ENCODE data around the gene ARHGAP45.
A peak's percentile ranks its signal among the peaks of the same experiment; 100 is the strongest.
"Not testable (repeated sequence)": the region's sequence is repeated elsewhere in the genome, so short reads cannot be mapped to it uniquely, and the experiment has no call there.

The ARHGAP45 gene

GRCh38 chr19:1104311-1105007 lies 37.5 kb downstream of the ARHGAP45 start:
- peak; percentile 56 to 63 for DNase-seq (ENCODE audit: low read depth in 2 of 2)

GRCh38 chr19:1105008-1105872 lies 38.3 kb downstream of the ARHGAP45 start:
- no peak for DNase-seq (ENCODE audit: low read depth in 2 of 2)

DNA sequence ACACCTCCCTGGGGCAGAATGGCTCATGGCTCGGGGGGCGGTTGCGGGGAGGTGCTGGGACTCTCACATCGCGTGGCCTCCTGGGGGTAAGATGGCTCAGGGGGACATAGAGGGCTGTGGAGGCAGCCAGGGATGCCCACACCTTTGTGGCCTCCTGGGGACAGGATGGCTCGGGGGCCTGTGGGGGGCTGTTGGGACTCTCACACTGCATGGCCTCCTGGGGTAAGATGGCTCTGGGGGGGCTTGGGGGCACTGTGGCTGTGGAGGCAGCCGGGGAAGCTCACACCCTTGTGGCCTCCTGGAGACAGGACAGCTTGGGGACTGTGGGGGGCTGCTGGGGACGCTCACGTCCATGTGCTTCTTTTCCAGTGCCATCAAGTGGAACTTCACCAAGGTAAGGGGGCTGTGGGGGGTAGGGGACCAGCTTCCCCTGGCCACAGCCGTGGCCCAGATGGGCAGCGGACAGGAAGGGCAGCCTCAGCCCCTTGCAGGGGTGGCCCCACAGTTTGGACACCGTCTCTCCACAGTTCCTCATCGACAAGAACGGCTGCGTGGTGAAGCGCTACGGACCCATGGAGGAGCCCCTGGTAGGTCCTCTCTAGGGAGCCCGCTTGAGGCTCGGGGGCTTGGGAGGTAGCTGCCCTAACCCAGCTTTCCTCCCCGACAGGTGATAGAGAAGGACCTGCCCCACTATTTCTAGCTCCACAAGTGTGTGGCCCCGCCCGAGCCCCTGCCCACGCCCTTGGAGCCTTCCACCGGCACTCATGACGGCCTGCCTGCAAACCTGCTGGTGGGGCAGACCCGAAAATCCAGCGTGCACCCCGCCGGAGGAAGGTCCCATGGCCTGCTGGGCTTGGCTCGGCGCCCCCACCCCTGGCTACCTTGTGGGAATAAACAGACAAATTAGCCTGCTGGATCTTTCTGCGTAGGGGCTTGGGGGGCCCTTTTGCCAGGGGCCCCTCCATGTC lies 39.2 kb downstream of the ARHGAP45 start:
- no peak for DNase-seq (ENCODE audit: low read depth in 2 of 2)

GRCh38 chr19:1106841-1107660 lies 40.1 kb downstream of the ARHGAP45 start:
- DNase-seq (ENCODE audit: low read depth in 2 of 2) = no peak

DNA sequence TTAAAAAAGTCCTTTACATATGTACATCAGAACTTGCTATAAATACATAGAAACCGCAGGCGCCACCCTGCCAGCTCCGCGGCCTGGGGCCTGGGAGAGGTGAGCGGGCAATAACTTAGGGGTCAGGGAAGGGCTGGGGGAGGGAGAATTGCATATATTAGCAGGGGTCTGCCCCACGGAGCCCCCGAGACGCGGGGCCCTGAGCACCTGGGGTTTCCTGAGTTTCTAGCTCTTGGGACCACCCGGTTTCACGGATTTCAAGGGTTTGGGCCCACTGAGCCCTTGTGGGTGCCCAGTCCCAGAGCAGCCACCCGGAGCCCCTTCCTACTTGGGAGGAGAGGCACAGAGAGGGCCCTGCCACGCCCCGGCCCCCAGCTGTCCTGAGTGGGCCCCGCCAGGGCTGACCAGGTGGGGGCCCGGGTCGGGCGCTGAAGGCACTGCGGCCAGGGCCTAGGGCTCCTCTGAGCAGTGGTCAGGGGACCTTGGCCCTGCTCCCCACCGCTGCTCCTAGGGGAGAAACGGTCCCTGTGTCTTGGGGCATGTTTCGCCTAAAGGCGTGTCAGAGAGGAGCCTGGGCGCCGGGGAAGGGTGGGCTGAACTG lies 40.8 kb downstream of the ARHGAP45 start:
- no peak for DNase-seq (ENCODE audit: low read depth in 2 of 2)

GRCh38 chr19:1108291-1109031 lies 41.5 kb downstream of the ARHGAP45 start:
- DNase-seq (ENCODE audit: low read depth in 2 of 2) = no peak

GRCh38 chr19:1109032-1109551 lies 42.1 kb downstream of the ARHGAP45 start:
- DNase-seq (ENCODE audit: low read depth in 2 of 2) = no peak

DNA sequence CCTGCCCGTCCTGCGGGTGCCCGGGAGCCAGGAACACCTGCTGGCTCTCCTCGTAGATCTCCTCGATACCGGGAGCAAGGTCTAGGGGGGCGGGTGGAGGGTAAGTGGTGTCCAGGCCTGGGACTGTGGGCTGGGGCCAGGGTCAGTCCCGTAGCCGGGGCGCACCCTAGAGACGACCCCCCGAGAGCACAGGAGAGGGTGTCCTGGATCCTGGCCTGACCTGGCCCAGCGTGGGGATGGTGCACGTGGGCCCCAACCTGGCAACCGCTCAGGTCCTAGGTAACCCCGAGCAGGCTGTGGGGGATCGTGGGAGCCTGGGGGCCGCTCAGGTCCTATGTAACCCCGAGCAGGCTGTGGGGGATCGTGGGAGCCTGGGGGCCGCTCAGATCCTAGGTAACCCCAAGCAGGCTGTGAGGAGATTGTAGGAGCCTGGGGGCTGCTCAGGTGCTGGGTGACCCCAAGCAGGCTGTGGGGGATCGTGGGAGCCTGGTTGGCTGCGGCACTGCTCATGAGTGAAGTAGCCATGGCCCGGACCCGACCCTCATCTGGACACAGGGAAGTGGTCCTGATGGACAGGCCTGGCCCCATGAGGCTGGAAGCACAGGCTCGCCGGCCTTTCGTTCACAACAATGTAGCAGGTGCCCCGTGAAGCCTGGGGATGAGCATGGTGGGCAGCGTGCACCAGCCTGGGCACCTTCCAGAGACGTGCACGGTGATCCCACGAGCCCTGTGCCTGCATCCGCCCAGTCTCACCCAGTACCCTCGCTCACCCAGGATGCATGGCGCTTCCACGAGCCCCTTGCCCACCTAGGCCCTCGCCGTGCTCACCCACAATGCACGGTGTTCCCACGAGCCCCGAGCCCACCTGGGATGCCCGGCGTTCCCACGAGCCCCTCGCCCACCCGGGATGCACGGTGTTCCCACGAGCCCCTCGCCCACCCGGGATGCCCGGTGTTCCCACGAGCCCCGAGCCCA lies 43.0 kb downstream of the ARHGAP45 start:
- no peak for DNase-seq (ENCODE audit: low read depth in 2 of 2)

- DNase-seq (ENCODE audit: low read depth in 2 of 2) = no peak
Observed at GRCh38 chr19:1110809-1111640, 44.1 kb downstream of the ARHGAP45 start.

- no peak for DNase-seq (ENCODE audit: low read depth in 2 of 2)
Observed at GRCh38 chr19:1111641-1112267, 44.8 kb downstream of the ARHGAP45 start.

DNA sequence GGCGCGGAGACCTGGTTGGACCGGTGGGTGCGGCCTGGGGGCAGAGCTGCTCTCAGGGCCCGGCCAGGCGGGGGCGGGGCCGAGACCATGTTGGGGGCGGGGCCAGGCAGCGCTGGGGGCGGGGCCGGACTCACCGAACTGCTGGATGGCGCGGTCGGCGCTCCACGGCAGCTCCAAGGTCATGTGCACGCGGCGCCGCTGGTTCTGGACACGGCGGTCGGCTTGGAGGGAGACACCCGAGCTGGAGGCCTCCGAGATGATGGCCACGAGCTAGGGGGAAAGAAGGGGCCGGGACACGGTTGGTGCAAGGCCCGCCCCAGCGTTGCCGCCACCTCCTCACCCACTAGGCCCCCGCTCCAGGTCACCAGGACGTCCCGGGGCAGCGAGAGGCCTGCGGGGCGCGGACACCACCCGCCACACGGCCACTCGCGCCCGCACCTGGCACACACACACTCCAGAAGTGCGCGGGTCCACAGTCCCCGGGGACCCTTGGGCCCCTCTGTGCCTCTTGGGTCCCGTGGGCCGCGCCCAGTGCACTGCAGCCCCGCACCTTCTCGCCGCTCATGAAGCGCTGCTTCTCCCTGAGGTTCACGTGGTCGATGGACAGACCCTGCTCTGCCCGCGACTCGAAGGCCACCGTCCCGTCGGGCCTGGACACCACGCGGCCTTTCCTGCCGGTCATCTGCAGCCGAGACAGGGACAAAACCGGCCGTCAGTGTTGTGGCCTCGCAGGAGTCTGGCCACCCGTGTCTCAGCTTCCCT lies 45.5 kb downstream of the ARHGAP45 start:
- DNase-seq (ENCODE audit: low read depth in 2 of 2) = no peak

DNA sequence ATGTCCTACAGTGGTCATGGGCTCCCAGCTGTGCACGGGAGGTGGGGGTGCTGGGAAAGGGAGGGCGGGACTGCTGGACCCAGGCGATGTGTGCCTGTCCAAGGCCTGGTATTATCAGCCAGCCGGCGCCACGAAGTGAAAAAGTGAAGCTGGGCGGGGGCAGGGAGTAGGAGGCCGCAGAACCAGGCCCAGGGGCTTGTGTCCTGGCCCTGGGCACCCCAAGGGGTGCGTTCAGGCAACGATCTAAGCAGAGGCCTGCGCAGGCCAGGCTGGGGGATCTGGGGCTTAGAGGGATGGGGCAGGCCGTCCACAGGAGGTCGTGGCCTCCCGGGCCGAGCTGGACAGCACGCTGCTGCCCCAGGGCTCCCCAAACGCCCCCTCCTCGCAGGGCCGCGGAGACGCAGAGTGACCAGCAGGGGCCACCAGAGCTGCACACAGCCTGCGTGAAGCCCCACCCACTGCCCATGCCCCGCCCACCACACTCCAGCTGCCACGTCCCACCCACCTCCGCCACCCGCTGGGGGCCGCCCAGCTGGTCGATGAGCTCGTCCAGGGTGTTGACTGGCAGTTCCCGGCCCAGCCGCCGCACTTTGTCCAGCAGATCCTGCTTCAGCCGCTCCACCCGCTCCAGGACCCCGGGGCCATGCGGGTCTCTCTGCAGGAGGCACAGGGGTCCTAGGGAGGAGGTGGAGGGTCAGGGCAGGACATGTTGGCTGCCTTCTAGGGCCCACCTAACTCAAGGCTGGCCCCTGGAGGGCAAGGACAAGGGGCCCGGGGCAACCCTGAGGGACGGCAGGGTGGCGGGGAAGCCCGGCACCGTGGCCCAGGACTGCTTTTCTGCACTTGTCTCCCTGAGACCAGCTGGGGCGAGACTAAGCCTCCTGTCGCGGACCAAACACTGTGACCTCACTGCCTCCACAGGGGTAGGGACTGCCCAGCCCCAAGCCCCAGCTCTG lies 46.3 kb downstream of the ARHGAP45 start:
- peak; percentile 82 to 86 for DNase-seq (ENCODE audit: low read depth in 2 of 2)

- no peak for DNase-seq (ENCODE audit: low read depth in 2 of 2)
Observed at GRCh38 chr19:1113986-1114483, 47.1 kb downstream of the ARHGAP45 start.

DNA sequence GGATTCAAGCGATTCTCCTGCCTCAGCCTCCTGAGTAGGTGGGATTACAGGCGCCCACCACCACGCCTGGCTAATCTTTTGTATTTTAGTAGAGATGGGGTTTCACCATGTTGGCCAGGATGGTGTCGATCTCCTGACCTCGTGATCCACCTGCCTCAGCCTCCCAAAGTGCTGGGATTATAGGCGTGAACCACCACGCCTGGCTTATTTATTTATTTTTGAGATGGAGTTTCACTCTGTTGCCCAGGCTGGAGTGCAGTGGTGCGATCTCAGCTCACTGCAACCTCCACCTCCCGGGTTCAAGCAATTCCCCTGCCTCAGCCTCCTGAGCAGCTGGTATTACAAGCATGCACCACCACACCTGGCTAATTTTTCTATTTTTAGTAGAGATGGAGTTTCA lies 47.8 kb downstream of the ARHGAP45 start:
- not testable (repeated sequence) for DNase-seq (ENCODE audit: low read depth in 2 of 2)

Data from stimulated activated CD4-positive, alpha-beta T cell treated with anti-CD3 and anti-CD28 coated beads, Interleukin-4, amount 100 ng/mL, for 48 hours (primary cell).